Uterus (tissue), 4 donors: ENCODE results near the gene SIAH1. TPM values are rescaled to one million over a fixed set of nuclear protein-coding genes. Genes with fewer than 3 reads are reported as not detected.

ENCODE experiments used
- DNase-seq, 2 donors: peaks; one replicate each; pipeline ENCODE4 v3.0.0-alpha.2; 2019 to 2020
- H3K27ac ChIP-seq, 2 donors: fragments of 200-600 bp; sonication (generic); 1 replicate in 1 of 2; 2 replicates in 1 of 2; pipeline ENCODE4 v1.5.1; 2016 to 2018
- H3K27me3 ChIP-seq, 2 donors: fragments of 200-600 bp; sonication (generic); one replicate each; pipeline ENCODE4 v1.5.1; 2018 to 2019; ENCODE audit warnings: control low read depth in 1 of 2
- H3K36me3 ChIP-seq, 2 donors: fragments of 200-600 bp; sonication (generic); one replicate each; pipeline ENCODE4 v1.5.1; 2019; ENCODE audit warnings: control low read depth in 1 of 2
- H3K4me1 ChIP-seq, 2 donors: fragments of 200-600 bp; sonication (generic); one replicate each; pipeline ENCODE4 v1.5.1; 2018 to 2019; ENCODE audit warnings: control low read depth in 1 of 2
- H3K4me3 ChIP-seq, 2 donors: fragments of 200-600 bp; sonication (generic); 1 replicate in 1 of 2; 2 replicates in 1 of 2; pipeline ENCODE4 v1.5.1; 2018 to 2019; ENCODE audit warnings: mild to moderate bottlenecking in 1 of 2
- H3K9me3 ChIP-seq, 2 donors: fragments of 200-600 bp; sonication (generic); one replicate each; pipeline ENCODE4 v1.5.1; 2019; ENCODE audit warnings: control low read depth in 1 of 2
- CTCF ChIP-seq, 4 experiments: fragments of 200-600 bp in 2 of 4; fragments of 450-650 bp in 2 of 4; sonication (generic) in 2 of 4; IDR thresholded peaks; one replicate each; pipeline ENCODE4 v1.5.1; 2016 to 2019; ENCODE audit warnings: antibody characterized with exemption in 4 of 4, mild to moderate bottlenecking in 2 of 4, moderate library complexity in 1 of 4
- POLR2A ChIP-seq, 2 donors: fragments of 450-650 bp; IDR thresholded peaks; one replicate each; pipeline ENCODE4 v1.6.1; 2016; ENCODE audit warnings: antibody characterized with exemption in 2 of 2, mild to moderate bottlenecking in 1 of 2, moderate library complexity in 1 of 2
- intact Hi-C: fragments of 100-400 bp; cut with DNase I; formaldehyde crosslinking; loops from one replicate; pipeline ENCODE4 v1.15.1; 2023; ENCODE audit warnings: low total_unique reads
- total RNA-seq, 4 donors: library from RNA; depleted of rRNA in 3 of 4; stranded (reverse); fragments of >200 nt in 3 of 4; gene quantifications; one replicate each; pipeline versions ENCODE4 v1.1.0 to v1.2.4, GENCODE V29; 2014 to 2023
- donor health status: DM: yes; HTN: yes; CAD: no.

Gene SIAH1
- total RNA-seq, 4 donors from 2014 or later, result 28.2 to 79.4 (median 41.6) TPM

GRCh38 chr16:48393485-48394354 lies 8.5 kb upstream of the SIAH1 start:
- H3K27me3 ChIP-seq, result no peaks in the 10 kb centered on the region

GRCh38 chr16:48392407-48392806 lies 7.2 kb upstream of the SIAH1 start:
- intact Hi-C loops, result no loop called here
- Histone ChIP-seq H3K4me3 (no peak overlapping the region), H3K27ac (peak overlapping the region in 1 of 2 donors; percentile 7)

More at GRCh38 chr16:48393485-48394354, 8.5 kb upstream of the SIAH1 start:
- intact Hi-C loops, result no loop called here
- Histone ChIP-seq H3K36me3 (no peaks in the 10 kb centered on the region), H3K4me3 (no peak overlapping the region), H3K9me3 (no peaks in the 10 kb centered on the region), H3K27ac (peak overlapping the region; percentile 60 to 70), H3K4me1 (no peaks in the 10 kb centered on the region)
- peak; percentile 69 to 77 for DNase-seq
- TF ChIP-seq CTCF (IDR thresholded peaks at IDR 0.05) (no peak), POLR2A (IDR thresholded peaks at IDR 0.05) (no peak)

GRCh38 chr16:48386559-48387312 lies 1.5 kb upstream of the SIAH1 start:
- H3K9me3 ChIP-seq, result no peaks in the 10 kb centered on the region
- H3K4me3 ChIP-seq, result no peak overlapping the region
- no peaks in the 10 kb centered on the region for H3K27me3 ChIP-seq
- H3K36me3 ChIP-seq, result no peaks in the 10 kb centered on the region
- TF ChIP-seq CTCF (IDR thresholded peaks at IDR 0.05) (no peak), POLR2A (IDR thresholded peaks at IDR 0.05) (no peak)
- H3K27ac ChIP-seq, result no peak overlapping the region
- DNase-seq, result no peak
- intact Hi-C loops, result no loop called here
- H3K4me1 ChIP-seq, result peaks cover 0 to 5% of the 10 kb centered on the region in 2 donors

More at GRCh38 chr16:48392407-48392806, 7.2 kb upstream of the SIAH1 start:
- no peaks in the 10 kb centered on the region for H3K4me1 ChIP-seq
- DNase-seq, result no peak
- H3K9me3 ChIP-seq, result no peaks in the 10 kb centered on the region
- H3K27me3 ChIP-seq, result no peaks in the 10 kb centered on the region
- TF ChIP-seq POLR2A (IDR thresholded peaks at IDR 0.05) (no peak), CTCF (IDR thresholded peaks at IDR 0.05) (no peak)
- H3K36me3 ChIP-seq, result no peaks in the 10 kb centered on the region

GRCh38 chr16:48384520-48385252 lies 527 bp downstream of the SIAH1 start:
- Histone ChIP-seq H3K4me1 (peaks cover 0 to 5% of the 10 kb centered on the region in 2 donors), H3K27me3 (no peaks in the 10 kb centered on the region), H3K4me3 (peak overlapping the region; percentile 60 to 99), H3K27ac (peak overlapping the region; percentile 99 to 100), H3K9me3 (no peaks in the 10 kb centered on the region), H3K36me3 (no peaks in the 10 kb centered on the region)
- peak; percentile 44 to 51 for DNase-seq
- intact Hi-C loops, result no loop called here
- TF ChIP-seq CTCF (IDR thresholded peaks at IDR 0.05) (no peak), POLR2A (IDR thresholded peaks at IDR 0.05) (no peak)
